Measurements from ENCODE around the gene TEAD1. TPM values are rescaled to one million over a fixed set of nuclear protein-coding genes. Genes with fewer than 3 reads are reported as not detected.
A peak's percentile ranks its signal among the peaks of the same experiment; 100 is the strongest.

The TEAD1 gene
- total RNA-seq, 2 donors from 2014 or later = 76.4 to 94.4 TPM

DNA sequence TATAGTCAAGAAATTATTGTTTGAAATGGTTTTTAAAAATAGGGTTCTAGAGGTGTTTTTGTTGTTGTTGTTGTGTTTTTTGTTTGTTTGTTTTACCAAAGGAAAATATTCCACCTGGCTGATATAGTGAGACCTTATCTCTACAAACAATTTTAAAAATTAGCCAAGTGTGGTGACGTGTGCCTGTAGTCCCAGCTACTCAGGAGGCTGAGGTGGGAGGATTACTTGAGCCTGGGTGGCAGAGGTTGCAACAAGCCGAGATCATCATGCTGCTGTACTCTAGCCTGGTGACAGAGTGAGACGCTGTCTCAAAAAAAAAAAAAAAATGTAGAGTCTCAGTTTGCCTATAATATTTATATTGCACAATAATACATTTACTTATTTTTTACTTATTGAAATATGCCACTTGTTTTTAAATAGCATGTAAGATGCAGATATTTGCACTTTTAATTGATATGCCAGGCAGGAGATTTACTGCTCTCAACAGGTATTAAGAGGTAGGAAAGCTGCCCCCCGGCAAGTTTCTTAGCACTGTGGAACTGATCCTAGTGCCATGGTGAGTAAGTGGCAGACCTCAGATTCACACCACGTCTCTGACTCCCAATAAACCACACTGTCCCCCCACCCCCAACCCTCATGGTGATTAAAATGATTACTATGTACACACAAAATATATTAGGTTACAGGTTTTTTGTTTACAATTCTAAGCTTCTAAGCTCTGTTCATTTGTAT lies 157.4 kb downstream of the TEAD1 start:
- peaks cover 10% of the 10 kb centered on the region for H3K36me3 Mint-ChIP-seq (ENCODE audit: low read depth)
- peaks cover 51% of the 10 kb centered on the region for H3K4me1 Mint-ChIP-seq
- peaks cover 3% of the 10 kb centered on the region for H3K4me1 ChIP-seq (ENCODE audit: control insufficient read depth, insufficient read depth, low read length)
- H3K4me3 Mint-ChIP-seq = no peak overlapping the region
- H3K27me3 Mint-ChIP-seq (ENCODE audit: insufficient read depth) = no peaks in the 10 kb centered on the region
- no peak for DNase-seq
- no peaks in the 10 kb centered on the region for H3K27me3 ChIP-seq (ENCODE audit: control insufficient read depth, insufficient read depth, low read length, poor library complexity, severe bottlenecking)
- TF ChIP-seq, protein P1, sequence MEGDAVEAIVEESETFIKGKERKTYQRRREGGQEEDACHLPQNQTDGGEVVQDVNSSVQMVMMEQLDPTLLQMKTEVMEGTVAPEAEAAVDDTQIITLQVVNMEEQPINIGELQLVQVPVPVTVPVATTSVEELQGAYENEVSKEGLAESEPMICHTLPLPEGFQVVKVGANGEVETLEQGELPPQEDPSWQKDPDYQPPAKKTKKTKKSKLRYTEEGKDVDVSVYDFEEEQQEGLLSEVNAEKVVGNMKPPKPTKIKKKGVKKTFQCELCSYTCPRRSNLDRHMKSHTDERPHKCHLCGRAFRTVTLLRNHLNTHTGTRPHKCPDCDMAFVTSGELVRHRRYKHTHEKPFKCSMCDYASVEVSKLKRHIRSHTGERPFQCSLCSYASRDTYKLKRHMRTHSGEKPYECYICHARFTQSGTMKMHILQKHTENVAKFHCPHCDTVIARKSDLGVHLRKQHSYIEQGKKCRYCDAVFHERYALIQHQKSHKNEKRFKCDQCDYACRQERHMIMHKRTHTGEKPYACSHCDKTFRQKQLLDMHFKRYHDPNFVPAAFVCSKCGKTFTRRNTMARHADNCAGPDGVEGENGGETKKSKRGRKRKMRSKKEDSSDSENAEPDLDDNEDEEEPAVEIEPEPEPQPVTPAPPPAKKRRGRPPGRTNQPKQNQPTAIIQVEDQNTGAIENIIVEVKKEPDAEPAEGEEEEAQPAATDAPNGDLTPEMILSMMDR (conservative IDR thresholded peaks at IDR 0.05) = no peak
- H3K9me3 ChIP-seq (ENCODE audit: control insufficient read depth, low read length) = no peaks in the 10 kb centered on the region
- 83 to 91% methylated on average over 1 to 3 of the region's 5 CpGs for WGBS, 2 experiments (ENCODE audit: insufficient coverage in 1 of 2, insufficient read length in 1 of 2)
- no peak overlapping the region for H3K4me3 ChIP-seq (ENCODE audit: low read length)
- peaks cover 14% of the 10 kb centered on the region for H3K36me3 ChIP-seq (ENCODE audit: control insufficient read depth, insufficient read depth, low read length)
- no peak overlapping the region for H3K27ac ChIP-seq (ENCODE audit: low read depth, low read length)
- no peaks in the 10 kb centered on the region for H3K9me3 Mint-ChIP-seq
- H3K27ac Mint-ChIP-seq = peak overlapping the region; percentile 48
- H3K9ac ChIP-seq (ENCODE audit: extremely low read depth, low read length, poor library complexity, severe bottlenecking) = no peak overlapping the region

DNA sequence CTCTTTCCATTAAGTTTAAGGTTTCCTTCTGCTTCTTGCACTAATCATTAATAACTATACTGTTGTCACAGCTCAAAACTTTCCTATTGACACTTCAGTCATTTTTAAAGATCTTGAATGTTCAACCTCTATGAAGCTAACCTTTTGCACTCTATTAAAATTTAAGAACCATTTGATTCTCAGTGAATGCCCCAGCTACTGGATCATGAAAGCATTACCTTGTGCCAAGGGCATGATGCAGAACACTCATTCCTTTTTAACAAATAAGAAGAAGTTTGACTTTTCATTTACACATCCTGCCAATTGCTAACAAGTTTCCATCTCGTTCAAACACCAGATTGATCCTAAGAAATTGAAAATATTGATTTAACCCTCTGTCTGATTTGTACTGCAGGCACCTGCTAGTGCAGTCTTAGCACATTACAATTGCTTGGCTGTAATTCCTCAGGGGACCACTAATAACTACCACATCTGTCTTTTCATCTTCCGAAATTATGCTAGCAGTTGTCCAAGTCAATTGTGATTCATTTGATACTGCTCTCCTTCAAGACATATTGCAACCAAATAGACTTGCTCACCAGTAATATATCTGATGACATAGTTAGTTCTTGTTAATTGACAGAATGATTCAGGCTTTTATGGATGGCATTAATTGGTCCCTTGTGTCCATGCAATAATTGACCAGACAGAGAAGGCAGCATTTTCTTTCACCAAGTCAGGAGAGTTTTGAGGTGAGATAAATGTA lies 158.4 kb downstream of the TEAD1 start:
- Histone ChIP-seq H3K4me1 (ENCODE audit: control insufficient read depth, insufficient read depth, low read length) (no peaks in the 10 kb centered on the region), H3K27me3 (ENCODE audit: control insufficient read depth, insufficient read depth, low read length, poor library complexity, severe bottlenecking) (no peaks in the 10 kb centered on the region), H3K9ac (ENCODE audit: extremely low read depth, low read length, poor library complexity, severe bottlenecking) (no peak overlapping the region), H3K4me3 (ENCODE audit: low read length) (no peak overlapping the region), H3K36me3 (ENCODE audit: control insufficient read depth, insufficient read depth, low read length) (peaks cover 14% of the 10 kb centered on the region), H3K9me3 (ENCODE audit: control insufficient read depth, low read length) (no peaks in the 10 kb centered on the region), H3K27ac (ENCODE audit: low read depth, low read length) (no peak overlapping the region)
- TF ChIP-seq, protein P1 (conservative IDR thresholded peaks at IDR 0.05) = peak; percentile 16
- no peak overlapping the region for H3K4me3 Mint-ChIP-seq
- H3K9me3 Mint-ChIP-seq = peaks cover 1% of the 10 kb centered on the region
- 87 to 88% methylated on average over 1 to 2 of the region's 2 CpGs for WGBS, 2 experiments (ENCODE audit: insufficient coverage in 1 of 2, insufficient read length in 1 of 2)
- H3K27ac Mint-ChIP-seq = no peak overlapping the region
- no peaks in the 10 kb centered on the region for H3K27me3 Mint-ChIP-seq (ENCODE audit: insufficient read depth)
- peaks cover 45% of the 10 kb centered on the region for H3K4me1 Mint-ChIP-seq
- DNase-seq = no peak
- H3K36me3 Mint-ChIP-seq (ENCODE audit: low read depth) = peaks cover 10% of the 10 kb centered on the region

DNA sequence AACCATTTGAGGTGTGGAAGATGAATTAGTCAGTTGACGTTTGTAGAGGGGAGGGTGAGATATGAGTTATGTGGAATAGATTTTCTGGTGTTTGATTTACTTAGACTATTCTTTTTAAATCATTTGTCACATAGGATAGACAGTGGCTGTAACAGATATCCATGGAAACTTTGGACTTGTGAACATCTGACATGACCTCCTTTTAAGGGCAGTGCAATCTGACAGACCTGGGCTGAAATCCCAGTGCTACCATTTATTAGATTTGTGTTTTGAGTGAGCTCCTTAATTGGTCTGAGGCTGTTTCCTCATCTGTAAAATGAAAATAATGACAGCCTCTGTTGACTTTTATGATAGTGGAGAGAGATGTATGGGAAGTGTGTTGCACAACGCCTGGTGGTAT lies 159.9 kb downstream of the TEAD1 start:
- H3K9me3 Mint-ChIP-seq = peaks cover 2% of the 10 kb centered on the region
- 89 to 100% methylated on average over 1 to 2 of the region's 2 CpGs for WGBS, 2 experiments (ENCODE audit: insufficient coverage in 1 of 2, insufficient read length in 1 of 2)

More for the DNA sequence above, 159.9 kb downstream of the TEAD1 start:
- Mint-ChIP-seq H3K27me3 (ENCODE audit: insufficient read depth) (no peaks in the 10 kb centered on the region), H3K4me3 (no peak overlapping the region), H3K36me3 (ENCODE audit: low read depth) (peaks cover 10% of the 10 kb centered on the region), H3K27ac (no peak overlapping the region), H3K4me1 (peaks cover 31% of the 10 kb centered on the region)
- H3K9me3 ChIP-seq (ENCODE audit: control insufficient read depth, low read length) = no peaks in the 10 kb centered on the region
- no peak overlapping the region for H3K9ac ChIP-seq (ENCODE audit: extremely low read depth, low read length, poor library complexity, severe bottlenecking)
- H3K36me3 ChIP-seq (ENCODE audit: control insufficient read depth, insufficient read depth, low read length) = peaks cover 14% of the 10 kb centered on the region
- no peak overlapping the region for H3K4me3 ChIP-seq (ENCODE audit: low read length)
- no peaks in the 10 kb centered on the region for H3K4me1 ChIP-seq (ENCODE audit: control insufficient read depth, insufficient read depth, low read length)
- TF ChIP-seq, protein P1 (conservative IDR thresholded peaks at IDR 0.05) = no peak
- no peak for DNase-seq
- no peak overlapping the region for H3K27ac ChIP-seq (ENCODE audit: low read depth, low read length)
- H3K27me3 ChIP-seq (ENCODE audit: control insufficient read depth, insufficient read depth, low read length, poor library complexity, severe bottlenecking) = no peaks in the 10 kb centered on the region
